Measurements from ENCODE around the gene LITAFD. TPM values are rescaled to one million over a fixed set of nuclear protein-coding genes. Genes with fewer than 3 reads are reported as not detected.

LITAFD gene
- polyA plus RNA-seq, 1 donor from 2014 or later, result not detected

- peaks cover 8 to 27% (median 27%) of the 10 kb centered on the region in 3 donors for H3K4me1 Mint-ChIP-seq
- no peak overlapping the region for H3K4me3 Mint-ChIP-seq
- peaks cover 13% of the 10 kb centered on the region for H3K36me3 Mint-ChIP-seq
- H3K9me3 Mint-ChIP-seq, result no peaks in the 10 kb centered on the region
- no peaks in the 10 kb centered on the region for H3K27me3 Mint-ChIP-seq
- H3K27ac Mint-ChIP-seq, result no peak overlapping the region
Observed at GRCh38 chr16:8923199-8923598, 41.0 kb downstream of the LITAFD start.

GRCh38 chr16:8924214-8924613 is 42.1 kb downstream of the LITAFD start:
- Mint-ChIP-seq H3K4me1 (peaks cover 12 to 38% (median 36%) of the 10 kb centered on the region in 3 donors), H3K27me3 (no peaks in the 10 kb centered on the region), H3K27ac (peak overlapping the region in 1 of 3 donors; percentile 14), H3K4me3 (peak overlapping the region in 1 of 4 donors; percentile 30), H3K36me3 (peaks cover 13% of the 10 kb centered on the region), H3K9me3 (no peaks in the 10 kb centered on the region)

- Mint-ChIP-seq H3K36me3 (peaks cover 14% of the 10 kb centered on the region), H3K9me3 (no peaks in the 10 kb centered on the region), H3K4me3 (no peak overlapping the region), H3K27ac (peak overlapping the region in 1 of 3 donors; percentile 11), H3K27me3 (no peaks in the 10 kb centered on the region), H3K4me1 (peaks cover 16 to 42% (median 37%) of the 10 kb centered on the region in 3 donors)
Observed at GRCh38 chr16:8925455-8925854, 43.3 kb downstream of the LITAFD start.

- H3K27ac Mint-ChIP-seq, result no peak overlapping the region
- H3K36me3 Mint-ChIP-seq, result peaks cover 14% of the 10 kb centered on the region
- H3K27me3 Mint-ChIP-seq, result no peaks in the 10 kb centered on the region
- H3K4me1 Mint-ChIP-seq, result peaks cover 21 to 43% (median 42%) of the 10 kb centered on the region in 3 donors
- peak overlapping the region in 1 of 4 donors; percentile 44 for H3K4me3 Mint-ChIP-seq
- no peaks in the 10 kb centered on the region for H3K9me3 Mint-ChIP-seq
Observed at GRCh38 chr16:8926827-8927226, 44.7 kb downstream of the LITAFD start.

GRCh38 chr16:8928467-8928957 is 46.4 kb downstream of the LITAFD start:
- Mint-ChIP-seq H3K27ac (peak overlapping the region in 1 of 3 donors; percentile 73), H3K4me3 (peak overlapping the region in 1 of 4 donors; percentile 4), H3K36me3 (peaks cover 14% of the 10 kb centered on the region), H3K4me1 (peaks cover 30 to 51% (median 45%) of the 10 kb centered on the region in 3 donors), H3K27me3 (no peaks in the 10 kb centered on the region), H3K9me3 (no peaks in the 10 kb centered on the region)

GRCh38 chr16:8929086-8929748 is 47.1 kb downstream of the LITAFD start:
- peak overlapping the region in 1 of 4 donors; percentile 67 for H3K4me3 Mint-ChIP-seq
- H3K9me3 Mint-ChIP-seq, result no peaks in the 10 kb centered on the region
- H3K27ac Mint-ChIP-seq, result peak overlapping the region in 1 of 3 donors; percentile 39
- no peaks in the 10 kb centered on the region for H3K27me3 Mint-ChIP-seq
- peaks cover 14% of the 10 kb centered on the region for H3K36me3 Mint-ChIP-seq
- peaks cover 26 to 48% (median 47%) of the 10 kb centered on the region in 3 donors for H3K4me1 Mint-ChIP-seq

- Mint-ChIP-seq H3K4me1 (peaks cover 46 to 54% (median 52%) of the 10 kb centered on the region in 3 donors), H3K27ac (no peak overlapping the region)
Observed at GRCh38 chr16:8931859-8932258, 49.7 kb downstream of the LITAFD start.

GRCh38 chr16:8934601-8935000 is 52.5 kb downstream of the LITAFD start:
- Mint-ChIP-seq H3K27ac (no peak overlapping the region), H3K4me3 (no peak overlapping the region), H3K27me3 (no peaks in the 10 kb centered on the region), H3K4me1 (peaks cover 48 to 57% (median 52%) of the 10 kb centered on the region in 3 donors), H3K9me3 (no peaks in the 10 kb centered on the region), H3K36me3 (peaks cover 3% of the 10 kb centered on the region)

More at GRCh38 chr16:8931859-8932258, 49.7 kb downstream of the LITAFD start:
- Mint-ChIP-seq H3K27me3 (no peaks in the 10 kb centered on the region), H3K4me3 (peak overlapping the region in 1 of 4 donors; percentile 59), H3K36me3 (peaks cover 14% of the 10 kb centered on the region), H3K9me3 (no peaks in the 10 kb centered on the region)

Other genes with a start within 250 kb of the LITAFD start
- 3.3 TPM for gene ABAT, start 207.7 kb upstream of the LITAFD start, polyA plus RNA-seq
- gene TMEM186, start 84.7 kb upstream of the LITAFD start, polyA plus RNA-seq, result 11.3 TPM
- 32.3 TPM for gene PMM2, start 84.5 kb upstream of the LITAFD start, polyA plus RNA-seq
- gene CARHSP1, start 13.3 kb upstream of the LITAFD start, polyA plus RNA-seq, result 36.4 TPM
- 9.4 TPM for gene USP7, start 81.6 kb downstream of the LITAFD start, polyA plus RNA-seq
- 20.2 TPM for gene HAPSTR1, start 209.3 kb downstream of the LITAFD start, polyA plus RNA-seq